SIG-M5 treated with dmso at 0.1 percent for 504 hours (cell line): Measurements from ENCODE around the gene DIAPH1.

Experiments used
- DNase-seq: peaks from one replicate; lab custom pipeline; 2025; ENCODE audit not compliant: unreplicated experiment; lab: John Stamatoyannopoulos, UW

Gene DIAPH1

DNA sequence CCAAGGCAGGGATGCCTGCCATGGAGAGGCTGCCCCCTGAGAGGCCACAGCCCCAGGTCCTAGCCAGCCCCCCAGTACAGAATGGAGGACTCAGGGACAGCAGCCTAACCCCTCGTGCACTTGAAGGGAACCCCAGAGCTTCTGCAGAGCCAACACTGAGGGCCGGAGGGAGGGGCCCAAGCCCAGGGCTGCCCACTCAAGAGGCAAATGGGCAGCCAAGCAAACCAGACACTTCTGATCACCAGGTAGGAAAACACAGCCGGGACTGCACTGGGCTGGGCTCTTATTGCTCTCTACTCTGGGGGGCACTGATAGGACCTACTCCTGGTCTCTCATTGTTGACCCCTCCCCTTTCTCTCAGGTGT, 21.2 kb upstream of the DIAPH1 start:
- no peak for DNase-seq

- no peak for DNase-seq
Observed at GRCh38 chr5:141639357-141640050, 20.7 kb upstream of the DIAPH1 start.

- DNase-seq, result no peak
Observed at GRCh38 chr5:141638771-141639170, 20.0 kb upstream of the DIAPH1 start.

- peak; percentile 84 for DNase-seq
Observed at GRCh38 chr5:141637767-141638419, 19.1 kb upstream of the DIAPH1 start.

DNA sequence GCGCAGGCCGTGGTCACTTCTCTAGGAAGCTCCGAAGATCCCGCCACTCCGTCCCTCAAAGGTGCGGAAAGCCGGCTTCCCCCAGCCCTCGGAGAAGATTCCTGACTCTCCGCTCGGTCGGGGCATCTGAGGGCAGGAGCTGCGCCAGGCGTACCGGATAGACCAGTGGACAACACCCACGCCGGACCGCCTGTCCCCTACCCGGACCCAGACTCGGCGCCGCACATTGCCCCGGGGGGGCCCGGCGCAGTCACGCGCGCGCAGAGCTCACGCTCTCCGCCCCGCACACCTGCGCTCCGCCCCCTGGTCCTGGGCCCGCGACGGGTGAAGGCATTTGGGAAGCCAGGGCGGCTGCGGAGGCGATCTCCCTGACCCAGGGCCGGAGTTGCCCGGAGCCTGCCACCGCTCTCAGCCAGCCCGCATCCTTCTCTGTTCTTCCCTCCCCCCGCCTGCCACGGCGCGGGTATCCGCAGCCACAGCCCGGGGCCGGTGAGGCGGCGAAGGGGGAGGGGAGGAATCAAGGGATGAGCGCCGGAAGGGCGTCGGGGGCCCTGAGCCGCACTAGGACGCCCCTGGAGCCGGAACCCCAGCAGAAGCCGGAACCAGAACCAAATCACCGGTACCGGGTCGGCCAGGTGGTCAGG, 18.4 kb upstream of the DIAPH1 start:
- no peak for DNase-seq

GRCh38 chr5:141636413-141637122, 17.8 kb upstream of the DIAPH1 start, which contains the start of the genes HDAC3 and RELL2:
HDAC3 (minus strand) TSS chr5:141636849; CDS start chr5:141636790, 59 bp downstream.
RELL2 (plus strand) TSS chr5:141636997; CDS start chr5:141638226, 1,229 bp downstream.
- peak; percentile 88 for DNase-seq

- no peak for DNase-seq
Observed at GRCh38 chr5:141636106-141636412, 17.3 kb upstream of the DIAPH1 start.

GRCh38 chr5:141635646-141636045, 16.8 kb upstream of the DIAPH1 start:
- DNase-seq, result no peak

GRCh38 chr5:141634720-141635119, 15.9 kb upstream of the DIAPH1 start:
- DNase-seq, result no peak

DNA sequence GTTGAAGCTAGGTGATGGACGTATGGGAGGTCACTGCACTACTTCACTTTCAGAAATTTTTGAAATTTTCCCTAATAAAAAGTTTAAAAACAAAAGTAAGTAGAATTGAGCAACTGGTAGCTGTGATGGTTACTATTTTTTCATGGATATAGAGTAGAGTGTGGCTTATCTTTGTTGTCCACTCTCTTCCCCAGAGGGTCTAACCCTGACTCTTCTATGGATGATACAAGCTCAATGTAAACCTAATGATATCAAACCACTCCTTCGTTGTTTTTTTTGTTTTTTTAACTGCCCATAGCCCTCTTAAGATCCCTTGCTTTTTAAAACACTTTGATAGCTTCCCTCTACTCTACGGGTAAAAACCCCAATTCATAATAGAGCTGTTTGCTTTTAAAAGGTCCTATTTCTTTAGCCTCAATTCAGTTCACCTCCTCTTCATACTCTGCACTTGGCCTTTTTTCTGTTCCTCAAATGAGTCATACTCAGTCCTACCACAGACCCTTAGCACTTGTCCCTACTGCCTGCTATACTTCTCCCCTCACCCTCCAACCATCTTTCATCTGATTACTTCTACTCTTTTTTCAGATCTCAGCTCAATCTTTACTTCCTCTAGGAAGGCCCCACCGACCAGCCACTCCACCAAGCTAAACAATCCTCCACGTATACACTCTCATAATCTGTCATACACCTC, 15.2 kb upstream of the DIAPH1 start:
- DNase-seq, result peak; percentile 90

DNA sequence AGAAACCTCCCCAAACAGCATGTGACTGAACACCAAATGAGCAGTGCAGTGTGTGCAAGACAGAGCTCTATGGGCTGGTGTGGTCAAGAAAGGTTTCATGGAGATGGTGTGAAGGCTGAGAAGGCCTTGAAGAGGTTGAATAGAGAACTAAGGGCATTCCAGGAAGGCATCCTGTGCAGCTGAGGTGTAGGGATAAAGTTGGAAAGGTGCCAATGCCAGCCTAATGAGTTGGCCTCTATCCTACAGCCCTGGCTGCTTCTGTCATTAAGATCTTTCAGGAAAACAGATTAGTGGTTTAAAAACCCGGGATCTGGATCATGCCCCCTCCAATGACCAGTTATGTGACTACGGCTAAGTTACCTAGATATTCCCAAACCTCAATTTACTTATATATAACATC, 13.8 kb upstream of the DIAPH1 start:
- no peak for DNase-seq

DNA sequence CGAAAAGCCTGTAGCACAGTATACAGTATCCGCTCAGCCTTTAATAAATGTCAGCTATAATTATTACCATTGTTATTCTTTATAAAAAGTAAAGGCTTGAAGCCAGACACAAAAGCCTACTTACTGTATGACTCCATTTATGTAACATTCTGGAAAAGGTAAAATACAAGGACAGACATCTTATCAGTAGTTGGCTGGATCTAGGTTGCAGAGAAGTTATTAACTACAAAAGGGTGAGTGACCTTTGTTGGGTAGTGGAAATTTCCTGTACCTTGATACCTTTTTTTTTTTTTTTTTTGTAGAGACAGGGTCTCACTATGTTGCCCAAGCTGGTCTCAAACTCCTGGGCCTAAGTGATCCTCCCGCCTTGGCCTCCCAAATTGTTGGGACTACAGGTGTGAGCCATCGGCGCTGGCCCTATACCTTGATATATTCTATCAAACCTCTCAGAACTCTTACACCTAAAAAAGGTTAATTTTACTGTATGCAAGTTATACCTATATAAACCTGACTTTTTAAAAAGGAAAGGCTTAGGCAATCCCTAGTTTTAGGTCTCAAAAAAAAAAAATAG, 11.9 kb upstream of the DIAPH1 start:
- DNase-seq, result no peak

GRCh38 chr5:141628175-141628788, 9.5 kb upstream of the DIAPH1 start:
- no peak for DNase-seq

GRCh38 chr5:141623611-141624010, 4.8 kb upstream of the DIAPH1 start:
- DNase-seq, result no peak

- DNase-seq, result peak; percentile 98
Observed at GRCh38 chr5:141623186-141623585, 4.4 kb upstream of the DIAPH1 start.

DNA sequence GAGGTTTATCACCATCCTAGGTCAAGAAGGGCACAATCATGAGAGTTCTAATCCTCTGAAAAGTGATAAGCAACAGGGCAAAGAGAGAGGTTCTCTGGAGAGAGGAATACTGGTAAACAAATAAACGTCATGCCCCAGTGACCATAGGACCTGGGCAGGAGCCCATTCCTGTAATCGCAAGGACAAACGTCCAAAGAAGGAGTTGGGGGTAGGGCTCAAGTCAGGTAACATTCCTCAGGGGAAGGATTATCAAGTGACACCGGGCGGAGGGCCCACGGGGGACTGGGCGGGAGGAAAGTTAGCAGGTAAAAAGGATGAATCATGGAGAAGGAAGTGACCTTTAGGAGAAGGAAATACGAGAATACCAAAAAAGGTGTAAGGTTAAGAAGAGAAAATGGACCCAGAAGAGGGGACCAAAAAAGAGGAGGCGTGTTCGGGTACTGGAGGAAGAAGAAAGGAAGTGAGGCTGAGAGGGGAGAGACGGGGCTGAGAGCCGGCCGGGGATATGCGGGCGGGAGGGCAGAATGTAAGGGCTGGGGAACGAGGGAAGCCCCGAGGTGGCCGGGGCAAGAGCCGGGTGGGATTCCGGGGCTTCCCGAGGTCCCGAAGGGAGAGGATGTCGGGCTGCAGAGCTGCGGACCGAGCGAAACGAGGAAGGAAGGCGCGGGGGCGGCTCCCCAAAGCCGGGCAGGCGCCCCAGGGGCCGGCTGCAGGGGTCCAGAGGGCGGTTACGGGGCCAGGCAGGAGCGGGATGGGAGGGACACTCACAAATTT, 583 bp downstream of the DIAPH1 start:
- DNase-seq, result peak; percentile 85

DNA sequence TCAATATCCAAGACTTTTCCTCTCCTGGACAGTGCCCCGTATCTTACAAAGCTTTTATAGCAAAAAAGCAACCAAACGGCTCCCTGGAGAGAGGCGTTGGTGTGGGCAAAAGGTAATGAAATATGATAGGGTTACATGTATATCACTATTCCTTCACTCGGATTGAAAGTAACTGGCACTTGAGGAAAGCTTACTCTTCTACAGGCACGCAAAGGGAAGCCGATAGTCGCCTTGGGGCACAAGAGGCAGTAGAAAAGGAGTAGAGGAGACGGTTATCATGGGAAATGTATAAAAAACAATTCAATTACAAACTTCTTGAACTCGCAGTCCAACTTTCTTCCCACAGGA, 1.1 kb downstream of the DIAPH1 start:
- no peak for DNase-seq

DNA sequence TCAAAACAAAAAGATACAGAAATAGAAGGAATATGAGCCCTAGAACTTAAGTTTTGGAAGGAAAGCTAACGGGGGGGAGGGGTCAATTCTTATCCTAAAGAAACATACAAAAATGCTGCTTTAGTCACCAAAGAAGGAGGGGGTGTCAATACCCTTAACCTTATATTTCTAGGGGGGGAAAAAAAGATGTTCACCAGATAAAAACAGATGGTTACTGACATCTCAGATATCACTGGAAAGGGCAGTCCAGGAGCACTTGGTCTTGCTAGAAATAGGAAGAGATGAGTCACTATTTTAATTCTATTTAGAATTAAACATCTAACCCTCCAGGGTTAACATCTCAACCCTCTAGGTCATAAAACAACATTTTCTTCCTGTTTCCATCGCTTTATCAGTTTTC, 1.7 kb downstream of the DIAPH1 start:
- DNase-seq, result peak; percentile 16

DNA sequence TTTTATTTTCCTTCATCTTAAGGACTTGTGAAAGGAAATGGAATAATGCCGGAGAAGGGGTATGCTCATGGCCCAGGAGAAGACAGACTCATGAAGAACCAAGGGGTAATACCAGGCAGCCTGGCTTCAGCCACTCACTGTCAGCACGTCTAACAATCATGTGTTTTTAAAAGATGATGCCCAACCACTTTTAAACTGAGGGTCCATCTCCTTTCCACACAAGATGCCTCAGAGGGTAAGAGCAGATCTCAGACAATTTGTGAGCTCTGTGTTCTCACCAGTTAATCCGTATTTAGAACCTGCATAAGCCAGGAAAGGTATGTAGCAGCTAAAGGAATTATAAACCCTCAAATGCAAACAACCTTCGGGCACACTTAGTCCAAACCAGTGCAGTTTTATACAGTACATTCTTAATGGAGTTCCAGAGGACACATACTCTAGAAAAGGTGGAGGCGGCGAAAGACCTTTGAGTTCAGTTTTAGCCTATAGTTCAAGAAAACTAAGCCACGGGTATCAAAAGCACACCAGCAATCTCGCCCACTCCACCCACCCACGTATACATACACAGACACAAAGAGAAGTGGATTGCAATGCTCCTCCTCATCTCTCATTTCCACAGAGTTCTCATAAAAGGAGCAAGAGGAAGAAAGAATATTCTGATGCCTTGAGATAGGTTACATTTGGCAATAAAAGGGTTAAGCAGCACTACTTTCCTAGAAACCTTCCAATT, 2.6 kb downstream of the DIAPH1 start:
- DNase-seq, result peak; percentile 24
